HepG2 (cell line): ENCODE measurements around the gene SELENOM. TPM values are rescaled to one million over a fixed set of nuclear protein-coding genes. Genes with fewer than 3 reads are reported as not detected.

ENCODE experiments used
- ATAC-seq: fragments of 200-7000 bp; cut with Tn5 transposase; 3 replicates; pipeline ENCODE4 v1.9.1; 2020; ENCODE audit warnings: mild to moderate bottlenecking, moderate library complexity
- BruUV-seq: library from RNA; stranded (reverse); fragments of 400-500 nt; replicated peaks from 2 replicates; lab custom pipeline; 2021; lab: Mats Ljungman, UMichigan
- CTCF ChIA-PET: fragments of 300-600 bp; formaldehyde crosslinking; extraction: SDS; loops from one replicate; lab custom pipeline; 2021; ENCODE audit warnings: low total read pairs, inconsistent platforms, low intra/inter-chr PET ratio; lab: Yijun Ruan, JAX
- POLR2A ChIA-PET: fragments of 350-600 bp; sonication (Branson Sonifier 250); formaldehyde crosslinking; loops from one replicate; lab custom pipeline; 2020; ENCODE audit warnings: antibody characterized with exemption, inconsistent platforms; lab: Yijun Ruan, JAX
- DNase-seq: peaks from one replicate; pipeline ENCODE4 v3.0.0-alpha.2; 2015; ENCODE audit warnings: low spot score
- FAIRE-seq: peaks from 3 replicates; lab custom pipeline; 2011; peaks lifted over from hg19 to GRCh38; lab: Jason Lieb, UNC
- H2AFZ ChIP-seq: one replicate; pipeline ENCODE4 v1.6.1; 2011; ENCODE audit warnings: low read length, inconsistent platforms
- H3K27ac ChIP-seq: fragments of 300-600 bp; 3 replicates; pipeline ENCODE4 v1.8.0; 2011; ENCODE audit warnings: mixed run types, mild to moderate bottlenecking, mixed read lengths, low read length, inconsistent platforms; ENCODE audit not compliant: insufficient read depth; ENCODE audit errors: extremely low read length
- H3K27me3 ChIP-seq, 2 experiments: fragments of 200-600 bp in 1 of 2; 2 replicates in 1 of 2; 3 replicates in 1 of 2; pipeline versions ENCODE4 v1.6.0 to v1.8.0; 2011; ENCODE audit warnings: low read length in 2 of 2, mild to moderate bottlenecking in 2 of 2, moderate library complexity in 2 of 2, inconsistent platforms in 1 of 2; ENCODE audit not compliant: insufficient read depth in 2 of 2, control insufficient read depth in 1 of 2
- H3K36me3 ChIP-seq, 2 experiments: fragments of 200-600 bp in 1 of 2; replicated peaks in 1 of 2; 2 replicates in 1 of 2; 3 replicates in 1 of 2; pipeline versions ENCODE4 v1.5.1 to v1.8.0; 2011; ENCODE audit warnings: low read length in 2 of 2, inconsistent platforms in 1 of 2; ENCODE audit not compliant: insufficient read depth in 2 of 2, control insufficient read depth in 1 of 2
- H3K4me1 ChIP-seq: 2 replicates; pipeline ENCODE4 v1.5.1; 2012; ENCODE audit warnings: low read length, inconsistent platforms; ENCODE audit not compliant: insufficient read depth
- H3K4me2 ChIP-seq: 2 replicates; pipeline ENCODE4 v1.6.0; 2011; ENCODE audit warnings: low read depth, low read length, inconsistent platforms
- H3K4me3 ChIP-seq, 3 experiments: fragments of 200-600 bp in 1 of 3; sonication (generic), shearing (Covaris generic) in 1 of 3; replicated peaks in 1 of 3; 2 replicates each; pipeline ENCODE4 v1.5.1; 2011 to 2016; ENCODE audit warnings: low read length in 3 of 3, inconsistent platforms in 2 of 3, low read depth in 2 of 3, mild to moderate bottlenecking in 2 of 3, control low read depth in 1 of 3, mixed read lengths in 1 of 3; ENCODE audit not compliant: insufficient read depth in 1 of 3
- H3K79me2 ChIP-seq: one replicate; pipeline ENCODE4 v1.6.1; 2011; ENCODE audit warnings: low read length, inconsistent platforms; ENCODE audit not compliant: insufficient read depth
- H3K9ac ChIP-seq: 2 replicates; pipeline ENCODE4 v1.6.0; 2011; ENCODE audit warnings: mild to moderate bottlenecking, low read depth, low read length, inconsistent platforms; ENCODE audit not compliant: insufficient read depth
- H3K9me3 ChIP-seq: 2 replicates; pipeline ENCODE4 v1.5.1; 2012; ENCODE audit warnings: mild to moderate bottlenecking, low read length
- H4K20me1 ChIP-seq: 2 replicates; pipeline ENCODE4 v1.6.0; 2011; ENCODE audit warnings: inconsistent platforms, mild to moderate bottlenecking, low read length, moderate library complexity; ENCODE audit not compliant: insufficient read depth
- ATRX ChIP-seq: sonication (generic); formaldehyde crosslinking; IDR thresholded peaks from 2 replicates; pipeline ENCODE4 v1.4.0; 2020; ENCODE audit warnings: missing genetic modification reagents, borderline replicate concordance
- MAFK ChIP-seq, 2 experiments: IDR thresholded peaks in 1 of 2; conservative IDR thresholded peaks in 1 of 2; 2 replicates each; pipeline ENCODE4 v1.6.1; 2011; ENCODE audit warnings: improper control_type of control experiment in 2 of 2, low read length in 2 of 2
- ZNF605 ChIP-seq: sonication (generic); formaldehyde crosslinking; IDR thresholded peaks from 2 replicates; pipeline ENCODE4 v1.8.0; 2022; ENCODE audit warnings: mild to moderate bottlenecking, missing genetic modification reagents
- ZSCAN21 ChIP-seq: sonication (generic); formaldehyde crosslinking; IDR thresholded peaks from 2 replicates; pipeline ENCODE4 v1.8.0; 2022; ENCODE audit warnings: mild to moderate bottlenecking, missing genetic modification reagents, moderate library complexity, borderline replicate concordance
- ZSCAN5A ChIP-seq: sonication (generic); formaldehyde crosslinking; IDR thresholded peaks from 2 replicates; pipeline ENCODE4 v1.8.0; 2022; ENCODE audit warnings: mild to moderate bottlenecking, missing genetic modification reagents, borderline replicate concordance
- WGBS: methylation state at CpG from one replicate; pipeline ENCODE4 v1.1.6; 2017; ENCODE audit warnings: low lambda C conversion rate; 5-methylcytosine and 5-hydroxymethylcytosine counted together
- in situ Hi-C: cut with HindIII; loops from 2 replicates; pipeline ENCODE4 v1.10.0; 2017; ENCODE audit warnings: low pct_unique_long_range_greater_than_20kb; ENCODE audit not compliant: extremely low pct_ligation_motif_present
- intact Hi-C: fragments of 100-400 bp; cut with micrococcal nuclease; formaldehyde crosslinking; loops from one replicate; pipeline ENCODE4 v1.10.0; 2022; ENCODE audit not compliant: unreplicated experiment
- polyA plus RNA-seq, 8 experiments: library from polyadenylated mRNA; depleted of rRNA in 3 of 8; stranded (reverse) in 7 of 8; unstranded in 1 of 8; fragments of >200 nt; fragmentation: Illumina TruSeq in 4 of 8; extraction: Trizol in 4 of 8; gene quantifications; 2 replicates each; pipeline versions ENCODE4 v1.2.1 to v1.2.3, GENCODE V29; 2011 to 2016; ENCODE audit warnings: low read depth in 4 of 8, missing spikeins in 1 of 8, mixed read lengths in 1 of 8; ENCODE audit not compliant: insufficient read depth in 1 of 8
- total RNA-seq, 5 experiments: library from RNA; depleted of rRNA; stranded (reverse); fragments of >200 nt; fragmentation: Illumina TruSeq; extraction: Trizol; gene quantifications; 2 replicates each; pipeline ENCODE4 v1.2.3, GENCODE V29; 2016; ENCODE audit warnings: low read depth in 1 of 5

Gene SELENOM
- total and polyA plus RNA-seq, 2 of the 13 experiments (the other 11 are each of a cell fraction or from before 2014, with no cell fraction given) = 4.1 to 4.3 TPM

GRCh38 chr22:31118046-31118820 lies 10.9 kb upstream of the SELENOM start:
- TF ChIP-seq ZNF605 (CRISPR knock-in tag) (no peak), ZSCAN21 (CRISPR knock-in tag) (peak; percentile 77; the same call in 1 of the 2 replicates), ZSCAN5A (CRISPR knock-in tag) (no peak), ATRX (CRISPR knock-in tag) (no peak), MAFK (conservative IDR thresholded peaks at IDR 0.05 in 1 of 2, IDR thresholded peaks at IDR 0.05 in 1 of 2; ENCODE audit: low read length in 2 of 2) (0 out of 4 replicates have a peak, but pooled peaks of 1 of the 2 experiments have one; percentile 9)
- ATAC-seq = peak; percentile 19; the same call in 2 of the 3 replicates
- in situ Hi-C loops = no loop called here

More at GRCh38 chr22:31118046-31118820, 10.9 kb upstream of the SELENOM start:
- Histone ChIP-seq H3K79me2 (no peaks in the 10 kb centered on the region), H3K4me1 (peaks cover 30% of the 10 kb centered on the region), H3K36me3 (no peaks in the 10 kb centered on the region), H3K9ac (no peak overlapping the region), H3K27ac (no peak overlapping the region), H2AFZ (no peak overlapping the region), H3K9me3 (no peaks in the 10 kb centered on the region), H3K27me3 (peaks cover 0 to 7% of the 10 kb centered on the region in 2 experiments; a peak in 3 of 5 replicates), H4K20me1 (no peaks in the 10 kb centered on the region), H3K4me2 (no peak overlapping the region), H3K4me3 (no peak overlapping the region)
- FAIRE-seq (no peak), DNase-seq (no peak)
- no TSS peak for BruUV-seq
- CTCF ChIA-PET = no interaction called here
- intact Hi-C loops = no loop called here
- POLR2A ChIA-PET = interaction anchor here (1.0 to 1.2 kb wide), 3 partner anchors 11 to 149 kb away, joined by 3 to 6 read pairs (median 3); partner anchors contain the start of genes MORC2, SELENOM, SMTN and TUG1
- 59% methylated on average over 3 of the region's 3 CpGs for WGBS
